ENCODE data around the gene DPYD.
"Not testable (repeated sequence)": the region's sequence is repeated elsewhere in the genome, so short reads cannot be mapped to it uniquely, and the experiment has no call there.

DPYD gene

DNA sequence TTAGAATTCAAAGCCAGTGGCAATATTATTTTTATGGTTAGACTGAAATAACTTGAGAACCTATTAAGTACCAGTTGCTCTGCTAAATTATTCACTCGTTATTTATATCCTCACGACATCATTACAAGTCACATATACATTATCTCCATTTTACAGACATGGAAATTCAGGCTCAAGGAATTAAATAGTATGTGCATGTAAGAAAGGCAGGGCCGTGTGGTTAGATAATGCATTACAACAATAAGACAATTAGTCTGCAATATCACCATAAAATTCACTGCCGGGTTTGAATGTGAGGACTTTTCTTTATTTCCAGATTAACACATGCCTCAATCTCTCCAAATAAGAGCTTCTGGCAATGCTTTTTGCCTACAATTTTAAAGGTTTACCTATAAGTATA, 675.8 kb downstream of the DPYD start:
- DNase-seq (ENCODE audit: low read depth) = no peak
- H3K4me3 ChIP-seq (ENCODE audit: low read length) = no peak overlapping the region
- no peak for TF ChIP-seq CTCF (conservative IDR thresholded peaks at IDR 0.05; ENCODE audit: low read length)

DNA sequence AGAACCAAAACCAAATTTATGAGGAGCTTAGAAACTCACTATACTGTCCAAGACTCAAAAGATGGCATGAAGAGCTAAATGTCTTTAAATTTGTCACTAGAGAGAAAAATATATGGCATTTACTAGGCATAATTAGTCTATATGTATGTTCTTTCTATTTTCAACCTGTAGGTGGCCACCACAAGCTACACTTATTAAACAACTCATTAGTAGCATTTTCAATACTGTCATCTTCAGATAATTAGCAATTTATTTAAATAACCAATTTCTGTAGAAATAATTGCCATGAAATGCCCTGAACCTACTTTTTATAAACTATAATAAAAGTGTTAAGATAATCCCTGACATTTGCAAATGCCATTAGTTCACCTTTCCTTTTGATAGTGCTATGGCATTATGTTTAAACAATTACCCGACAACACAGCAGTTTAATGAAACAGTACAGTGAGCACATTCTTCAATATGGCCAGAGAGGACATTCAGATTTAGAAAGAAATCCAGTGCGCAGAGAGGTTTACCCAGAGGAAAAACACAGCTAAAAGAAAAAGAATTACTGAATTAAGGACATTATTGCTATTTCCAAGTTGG, 676.8 kb downstream of the DPYD start:
- H3K4me3 ChIP-seq (ENCODE audit: low read length) = no peak overlapping the region
- TF ChIP-seq CTCF (conservative IDR thresholded peaks at IDR 0.05; ENCODE audit: low read length) = peak; percentile 61
- peak; percentile 23 for DNase-seq (ENCODE audit: low read depth)

- no peak for DNase-seq (ENCODE audit: low read depth)
- no peak for TF ChIP-seq CTCF (conservative IDR thresholded peaks at IDR 0.05; ENCODE audit: low read length)
- no peak overlapping the region for H3K4me3 ChIP-seq (ENCODE audit: low read length)
Observed at GRCh38 chr1:97238816-97239215, 682.0 kb downstream of the DPYD start.

DNA sequence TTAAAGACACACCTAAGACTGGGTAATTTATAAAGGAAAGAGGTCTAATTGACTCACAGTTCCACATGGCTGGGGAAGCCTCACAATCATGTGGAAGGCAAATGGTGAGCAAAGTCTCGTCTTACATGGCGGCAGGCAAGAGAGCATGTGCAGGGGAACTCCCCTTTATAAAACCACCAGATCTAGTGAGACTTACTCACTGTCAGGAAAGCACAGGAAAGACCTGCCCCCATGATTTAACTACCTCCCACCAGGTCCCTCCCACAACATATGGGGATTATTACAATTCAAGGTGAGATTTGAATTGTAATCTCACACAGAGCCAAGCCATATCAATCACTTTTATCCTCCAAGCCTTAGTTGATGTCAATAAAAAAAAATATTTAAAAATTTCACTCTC, 689.5 kb downstream of the DPYD start:
- not testable (repeated sequence) for DNase-seq (ENCODE audit: low read depth); H3K4me3 ChIP-seq (ENCODE audit: low read length)

DNA sequence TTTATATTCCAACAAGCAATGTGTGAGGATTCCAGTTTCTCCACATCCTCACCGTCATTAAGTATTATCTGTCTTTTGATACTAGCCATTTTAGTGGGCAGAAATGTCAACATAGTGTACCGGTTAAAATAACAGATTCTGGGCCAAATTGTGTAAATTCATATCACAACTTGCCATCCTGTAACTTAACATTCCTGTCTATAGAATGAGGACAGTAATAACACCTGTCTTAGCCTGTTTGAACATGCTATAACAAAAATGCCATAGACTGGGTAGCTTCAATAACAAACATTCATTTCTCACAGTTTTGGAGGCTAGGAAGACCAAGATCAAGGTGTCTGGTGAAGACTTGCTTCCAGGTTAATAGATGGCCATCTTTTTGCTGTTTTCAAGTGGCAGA, 708.2 kb downstream of the DPYD start:
- DNase-seq (ENCODE audit: low read depth) = no peak
- no peak for TF ChIP-seq CTCF (conservative IDR thresholded peaks at IDR 0.05; ENCODE audit: low read length)
- H3K4me3 ChIP-seq (ENCODE audit: low read length) = no peak overlapping the region

DNA sequence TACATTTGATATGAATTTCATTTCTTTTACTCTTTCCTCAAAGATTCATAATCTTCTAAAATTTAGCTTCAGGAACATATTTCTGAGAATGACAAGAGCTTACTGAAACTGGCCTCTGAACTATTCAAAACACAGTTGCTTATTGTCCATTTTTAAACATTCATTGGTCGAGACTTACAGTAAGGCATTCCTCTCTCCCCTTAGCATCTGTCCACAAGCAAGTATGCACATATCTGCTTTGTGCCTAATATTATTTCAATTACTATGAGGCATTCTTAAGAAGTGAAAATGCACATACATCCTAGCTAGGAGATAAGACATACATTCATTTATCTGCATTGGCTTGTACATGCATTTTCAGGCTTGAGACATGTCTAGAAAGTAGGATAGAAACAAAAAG, 710.5 kb downstream of the DPYD start:
- no peak for TF ChIP-seq CTCF (conservative IDR thresholded peaks at IDR 0.05; ENCODE audit: low read length)
- no peak overlapping the region for H3K4me3 ChIP-seq (ENCODE audit: low read length)
- DNase-seq (ENCODE audit: low read depth) = peak; percentile 14

DNA sequence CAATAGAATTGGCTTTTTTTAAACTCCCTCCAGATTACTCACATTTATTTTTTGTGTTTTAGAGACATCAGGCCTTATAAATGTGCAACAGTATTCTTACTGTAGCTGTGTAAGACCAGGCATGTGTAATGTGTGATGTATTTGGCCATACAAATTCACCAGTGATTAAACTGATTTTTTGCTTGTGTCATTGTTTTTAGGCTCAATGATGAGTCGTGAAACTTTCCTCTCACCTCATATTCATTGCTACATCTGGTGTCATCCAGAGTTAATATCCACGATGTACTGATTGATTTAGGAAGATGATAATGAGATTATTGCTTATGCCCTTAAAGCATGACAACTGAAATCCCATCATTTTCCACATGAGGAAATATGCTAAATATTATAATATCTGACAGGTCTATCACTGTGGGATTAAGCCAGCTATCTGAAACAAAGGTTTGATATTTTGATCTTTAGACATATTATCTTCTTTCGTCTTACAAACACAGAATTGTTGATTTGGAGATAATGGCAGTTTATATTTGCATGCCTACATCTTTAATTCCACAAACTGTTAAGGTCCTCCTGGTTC, 711.4 kb downstream of the DPYD start:
- DNase-seq (ENCODE audit: low read depth) = no peak
- TF ChIP-seq CTCF (conservative IDR thresholded peaks at IDR 0.05; ENCODE audit: low read length) = no peak
- no peak overlapping the region for H3K4me3 ChIP-seq (ENCODE audit: low read length)

All from AG10803 (cell line).